CD4-positive, alpha-beta T cell treated with Interleukin-4 for 4 hours (primary cell): ENCODE results near the gene PSMG3.

Experiments used
- DNase-seq: peaks from one replicate; pipeline ENCODE4 v3.0.0-alpha.2; 2020

PSMG3 gene

GRCh38 chr7:1569833-1570632, at the start of gene PSMG3:
TSS of gene PSMG3 (minus strand) at chr7:1570032. CDS start at chr7:1569339, 693 bp downstream.
- peak; percentile 84 for DNase-seq

- DNase-seq: no peak
Measured at GRCh38 chr7:1618475-1618874, 48.6 kb upstream of the PSMG3 start.

- no peak for DNase-seq
Measured at GRCh38 chr7:1617957-1618356, 48.1 kb upstream of the PSMG3 start.

- DNase-seq: no peak
Measured at GRCh38 chr7:1616741-1617140, 46.9 kb upstream of the PSMG3 start.

GRCh38 chr7:1611708-1612241, 41.9 kb upstream of the PSMG3 start:
- no peak for DNase-seq

- DNase-seq: no peak
Measured at GRCh38 chr7:1610678-1611302, 41.0 kb upstream of the PSMG3 start.

- DNase-seq: no peak
Measured at GRCh38 chr7:1610013-1610677, 40.3 kb upstream of the PSMG3 start.

- DNase-seq: no peak
Measured at GRCh38 chr7:1609023-1609422, 39.2 kb upstream of the PSMG3 start.

- DNase-seq: no peak
Measured at GRCh38 chr7:1608318-1608717, 38.5 kb upstream of the PSMG3 start.

GRCh38 chr7:1607696-1608095, 37.9 kb upstream of the PSMG3 start:
- DNase-seq: no peak

GRCh38 chr7:1607001-1607400, 37.2 kb upstream of the PSMG3 start:
- no peak for DNase-seq

- DNase-seq: no peak
Measured at GRCh38 chr7:1604383-1604782, 34.6 kb upstream of the PSMG3 start.

- DNase-seq: no peak
Measured at GRCh38 chr7:1603346-1604225, 33.8 kb upstream of the PSMG3 start.

GRCh38 chr7:1602386-1602785, 32.6 kb upstream of the PSMG3 start:
- DNase-seq: no peak

GRCh38 chr7:1601956-1602355, 32.1 kb upstream of the PSMG3 start:
- DNase-seq: no peak

- DNase-seq: no peak
Measured at GRCh38 chr7:1599640-1600395, 30.0 kb upstream of the PSMG3 start.

GRCh38 chr7:1598961-1599639, 29.3 kb upstream of the PSMG3 start:
- DNase-seq: no peak

GRCh38 chr7:1598286-1598685, 28.5 kb upstream of the PSMG3 start:
- no peak for DNase-seq

- DNase-seq: no peak
Measured at GRCh38 chr7:1597791-1598190, 28.0 kb upstream of the PSMG3 start.

- DNase-seq: no peak
Measured at GRCh38 chr7:1597066-1597760, 27.4 kb upstream of the PSMG3 start.
